Body of pancreas (tissue), 4 donors: Measurements from ENCODE around the gene CTCF. TPM values are rescaled to one million over a fixed set of nuclear protein-coding genes. Genes with fewer than 3 reads are reported as not detected.
A peak's percentile ranks its signal among the peaks of the same experiment; 100 is the strongest.

Experiments
- ATAC-seq: fragments of 150-250 bp; one replicate; pipeline ENCODE4 v1.9.1; 2016
- DNase-seq, 4 donors: peaks; one replicate each; pipeline ENCODE4 v3.0.0-alpha.2; 2019
- H3K27ac ChIP-seq, 4 donors: fragments of 200-600 bp; sonication (generic); 1 replicate in 3 of 4; 2 replicates in 1 of 4; pipeline versions ENCODE4 v1.5.1 to v1.6.1; 2016 to 2019; ENCODE audit warnings: mild to moderate bottlenecking in 1 of 4, mixed read lengths in 1 of 4, moderate library complexity in 1 of 4
- H3K27me3 ChIP-seq, 2 donors: fragments of 200-600 bp; sonication (generic); one replicate each; pipeline ENCODE4 v1.6.0; 2016; ENCODE audit warnings: mild to moderate bottlenecking in 1 of 2
- H3K36me3 ChIP-seq, 2 donors: fragments of 200-600 bp; sonication (generic); replicated peaks in 1 of 2; 2 replicates each; pipeline ENCODE4 v1.5.1; 2016; ENCODE audit warnings: low read depth in 2 of 2; ENCODE audit not compliant: insufficient read depth in 1 of 2
- H3K4me1 ChIP-seq: fragments of 200-600 bp; sonication (generic); one replicate; pipeline ENCODE4 v1.6.0; 2016
- H3K4me3 ChIP-seq, 2 donors: fragments of 200-600 bp; sonication (generic); 1 replicate in 1 of 2; 2 replicates in 1 of 2; pipeline ENCODE4 v1.5.1; 2016 to 2019
- H3K9me3 ChIP-seq, 3 donors: fragments of 200-600 bp; sonication (generic); 1 replicate in 2 of 3; 2 replicates in 1 of 3; pipeline ENCODE4 v1.5.1; 2016
- CTCF ChIP-seq, 7 experiments: fragments of 450-650 bp in 4 of 7; fragments of 200-600 bp in 3 of 7; sonication (generic) in 3 of 7; IDR thresholded peaks; one replicate each; pipeline ENCODE4 v1.5.1; 2016 to 2019; ENCODE audit warnings: antibody characterized with exemption in 7 of 7
- POLR2A ChIP-seq, 3 donors: fragments of 450-650 bp; IDR thresholded peaks; one replicate each; pipeline ENCODE4 v1.6.1; 2016; ENCODE audit warnings: antibody characterized with exemption in 3 of 3, mild to moderate bottlenecking in 2 of 3
- WGBS, 2 donors: methylation state at CpG; one replicate each; pipeline ENCODE4 v1.1.5; 2017; 5-methylcytosine and 5-hydroxymethylcytosine counted together
- intact Hi-C: fragments of 100-400 bp; cut with DNase I; formaldehyde crosslinking; loops from one replicate; pipeline ENCODE4 v1.15.1; 2023
- total RNA-seq, 2 donors: library from RNA; depleted of rRNA; stranded (reverse); fragments of >200 nt; gene quantifications; one replicate each; pipeline ENCODE4 v1.1.0, GENCODE V29; 2016

Gene CTCF
- total RNA-seq, 2 donors from 2014 or later: 24.4 to 33.0 TPM

GRCh38 chr16:67656344-67657016 lies 94.2 kb downstream of the CTCF start:
- intact Hi-C loops: loop anchor here (5.0 kb wide), 1 partner anchor 99 kb away; no protein-coding TSS in a partner anchor

GRCh38 chr16:67657017-67657608 lies 94.8 kb downstream of the CTCF start:
- ATAC-seq (no peak), DNase-seq (no peak)
- H3K4me1 ChIP-seq: peaks cover 36% of the 10 kb centered on the region
- peaks cover 0 to 13% of the 10 kb centered on the region in 2 donors for H3K27me3 ChIP-seq
- 95 to 97% methylated on average over 11 to 16 of the region's 16 CpGs for WGBS, 2 donors
- no peak for TF ChIP-seq CTCF (IDR thresholded peaks at IDR 0.05)
- TF ChIP-seq POLR2A (IDR thresholded peaks at IDR 0.05): no peak
- H3K36me3 ChIP-seq: no peaks in the 10 kb centered on the region
- intact Hi-C loops: loop anchor here (5.0 kb wide), 1 partner anchor 100 kb away; no protein-coding TSS in a partner anchor
- H3K9me3 ChIP-seq: no peaks in the 10 kb centered on the region
- H3K27ac ChIP-seq: no peak overlapping the region
- H3K4me3 ChIP-seq: no peak overlapping the region

More at GRCh38 chr16:67656344-67657016, 94.2 kb downstream of the CTCF start:
- no peak for DNase-seq
- no peak for ATAC-seq
- H3K4me1 ChIP-seq: peaks cover 29% of the 10 kb centered on the region
- WGBS, 2 donors: 89% methylated on average over 9 of the region's 9 CpGs; no CpG with 5 or more reads in 1 of the 2 donors
- H3K9me3 ChIP-seq: no peaks in the 10 kb centered on the region
- TF ChIP-seq POLR2A (IDR thresholded peaks at IDR 0.05) (no peak), CTCF (IDR thresholded peaks at IDR 0.05) (no peak)
- peaks cover 0 to 13% of the 10 kb centered on the region in 2 donors for H3K27me3 ChIP-seq
- no peak overlapping the region for H3K4me3 ChIP-seq
- no peaks in the 10 kb centered on the region for H3K36me3 ChIP-seq
- no peak overlapping the region for H3K27ac ChIP-seq

GRCh38 chr16:67657751-67658518 lies 95.6 kb downstream of the CTCF start:
- H3K27me3 ChIP-seq: peaks cover 0 to 13% of the 10 kb centered on the region in 2 donors
- intact Hi-C loops: loop anchor here (5.0 kb wide), 1 partner anchor 101 kb away; no protein-coding TSS in a partner anchor
- no peak for DNase-seq
- WGBS, 2 donors: 88 to 89% methylated on average over 13 to 18 of the region's 18 CpGs
- H3K27ac ChIP-seq: no peak overlapping the region
- TF ChIP-seq CTCF (IDR thresholded peaks at IDR 0.05) (no peak), POLR2A (IDR thresholded peaks at IDR 0.05) (no peak)
- H3K9me3 ChIP-seq: no peaks in the 10 kb centered on the region
- no peaks in the 10 kb centered on the region for H3K36me3 ChIP-seq
- H3K4me3 ChIP-seq: no peak overlapping the region
- H3K4me1 ChIP-seq: peaks cover 44% of the 10 kb centered on the region
- no peak for ATAC-seq

- no peaks in the 10 kb centered on the region for H3K9me3 ChIP-seq
- H3K4me3 ChIP-seq: peak overlapping the region; percentile 63 to 78
- intact Hi-C loops: loop anchor here (5.0 kb wide), 1 partner anchor 102 kb away; no protein-coding TSS in a partner anchor
- DNase-seq: no peak
- no peak overlapping the region for H3K27ac ChIP-seq
- peaks cover 46% of the 10 kb centered on the region for H3K4me1 ChIP-seq
- TF ChIP-seq POLR2A (IDR thresholded peaks at IDR 0.05) (no peak), CTCF (IDR thresholded peaks at IDR 0.05) (no peak)
- WGBS, 2 donors: 37 to 38% methylated on average over 20 to 21 of the region's 21 CpGs
- ATAC-seq: no peak
- no peaks in the 10 kb centered on the region for H3K36me3 ChIP-seq
- H3K27me3 ChIP-seq: peaks cover 0 to 6% of the 10 kb centered on the region in 2 donors
Measured at GRCh38 chr16:67658849-67659674, 96.7 kb downstream of the CTCF start.
